NB4 (cell line): Measurements from ENCODE around the gene SIMC1.
"Not testable (repeated sequence)": the region's sequence is repeated elsewhere in the genome, so short reads cannot be mapped to it uniquely, and the experiment has no call there.

Experiments
- DNase-seq: peaks from one replicate; pipeline ENCODE4 v3.0.0; 2010; ENCODE audit warnings: low read depth
- H3K4me3 ChIP-seq: one replicate; pipeline ENCODE4 v1.5.1; 2011; ENCODE audit warnings: mild to moderate bottlenecking, low read depth, low read length, moderate library complexity
- MAX ChIP-seq: IDR thresholded peaks from 2 replicates; pipeline ENCODE4 v1.6.1; 2011; ENCODE audit warnings: low read depth, low read length
- MYC ChIP-seq: IDR thresholded peaks from 2 replicates; pipeline ENCODE4 v1.6.1; 2011; ENCODE audit warnings: low read depth, low read length
- POLR2A ChIP-seq: IDR thresholded peaks from 2 replicates; pipeline ENCODE4 v1.6.1; 2011; ENCODE audit warnings: mild to moderate bottlenecking; ENCODE audit not compliant: insufficient read length; ENCODE audit errors: extremely low read depth
- TF ChIP-seq, protein P1 (sequence below): IDR thresholded peaks from one replicate; pipeline ENCODE4 v1.5.1; 2012; ENCODE audit warnings: low read depth, low read length

SIMC1 gene

DNA sequence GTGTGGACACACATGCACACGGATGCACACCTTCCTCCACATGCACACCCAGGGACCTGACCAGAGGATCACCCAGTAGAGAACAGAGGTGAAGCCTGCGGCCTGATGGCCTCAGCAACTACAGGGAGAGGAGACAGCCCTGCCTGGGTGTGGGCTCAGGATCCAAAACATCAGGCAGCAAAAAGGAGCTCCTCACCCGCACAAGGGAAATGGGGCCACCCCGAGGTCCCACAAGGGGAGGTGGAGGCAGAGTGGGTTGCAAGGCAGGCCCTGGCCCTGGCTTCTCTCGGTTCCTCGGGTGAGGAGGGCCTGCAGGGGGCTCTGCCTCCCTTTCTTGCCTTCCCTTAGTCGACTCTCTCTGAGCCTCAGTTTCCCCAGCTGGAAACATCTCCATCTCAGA, 41.4 kb upstream of the SIMC1 start:
- not testable (repeated sequence) for H3K4me3 ChIP-seq, DNase-seq

- not testable (repeated sequence) for H3K4me3 ChIP-seq, DNase-seq
These were observed 40.9 kb upstream of the SIMC1 start for GRCh38 chr5:176197234-176197858.

DNA sequence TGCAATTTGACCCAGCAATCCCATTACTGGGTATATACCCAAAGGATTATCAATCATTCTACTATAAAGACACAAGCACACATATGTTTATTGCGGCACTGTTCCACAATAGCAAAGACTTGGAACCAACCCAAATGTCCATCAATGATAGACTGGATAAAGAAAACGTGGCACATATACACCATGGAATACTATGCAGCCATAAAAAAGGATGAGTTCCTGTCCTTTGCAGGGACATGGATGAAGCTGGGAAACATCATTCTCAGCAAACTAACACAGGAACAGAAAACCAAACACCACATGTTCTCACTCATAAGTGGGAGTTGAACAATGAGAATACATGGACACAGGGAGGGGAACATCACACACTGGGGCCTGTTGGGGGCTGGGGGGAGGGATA, 39.9 kb upstream of the SIMC1 start:
- DNase-seq, H3K4me3 ChIP-seq: not testable (repeated sequence)

- DNase-seq: not testable (repeated sequence)
These were observed 39.1 kb upstream of the SIMC1 start for GRCh38 chr5:176198991-176199733.

DNA sequence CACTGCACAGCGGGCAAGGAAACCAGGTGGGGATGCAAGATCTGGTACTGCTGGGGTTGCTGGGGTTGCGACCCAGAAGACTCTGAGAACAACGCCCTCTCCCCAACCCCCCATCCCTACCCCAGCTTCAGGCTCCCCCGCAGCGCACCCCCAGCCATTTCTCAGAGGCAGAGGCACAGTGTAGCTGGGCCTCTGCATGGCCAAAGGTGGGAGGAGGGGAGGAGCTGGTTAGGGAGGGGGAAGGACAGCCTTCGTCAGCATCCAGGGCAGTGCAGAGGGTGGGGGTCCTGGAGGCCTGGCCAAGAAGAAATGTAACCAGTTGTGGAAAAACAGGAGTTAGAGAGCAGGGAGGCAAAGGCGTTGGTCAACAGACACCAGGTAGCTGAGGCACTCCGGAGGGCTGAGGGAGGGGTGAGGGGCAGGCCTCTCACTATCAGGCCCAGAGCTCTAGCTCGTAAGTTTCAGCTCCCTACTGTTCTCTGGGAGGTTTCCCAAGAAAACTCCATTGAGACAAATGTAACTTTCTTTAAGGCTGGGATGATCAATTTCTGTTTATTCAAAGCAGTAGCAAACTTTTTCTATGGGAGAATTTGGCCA, 38.3 kb upstream of the SIMC1 start:
- not testable (repeated sequence) for DNase-seq, H3K4me3 ChIP-seq

More at GRCh38 chr5:176198991-176199733, 39.1 kb upstream of the SIMC1 start:
- not testable (repeated sequence) for H3K4me3 ChIP-seq

DNA sequence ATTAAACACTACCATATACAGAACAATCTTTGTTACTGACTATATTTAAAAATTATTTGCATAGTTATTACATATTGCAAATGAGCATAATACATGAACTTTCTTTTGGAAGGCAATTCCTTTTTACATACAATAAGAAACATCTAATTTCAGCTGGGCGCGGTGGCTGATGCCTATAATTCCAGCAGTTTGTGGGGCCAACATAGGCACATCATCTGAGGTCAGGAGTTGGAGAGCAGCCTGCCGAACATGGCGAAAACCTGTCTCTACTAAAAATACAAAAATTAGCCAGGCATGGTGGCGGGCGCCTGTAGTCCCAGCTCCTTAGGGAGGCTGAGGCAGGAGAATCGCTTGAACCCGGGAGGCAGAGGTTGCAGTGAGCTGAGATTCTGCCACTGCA, 36.4 kb upstream of the SIMC1 start:
- TF ChIP-seq POLR2A (no peak), MYC (no peak), MAX (no peak)
- TF ChIP-seq, protein P1, sequence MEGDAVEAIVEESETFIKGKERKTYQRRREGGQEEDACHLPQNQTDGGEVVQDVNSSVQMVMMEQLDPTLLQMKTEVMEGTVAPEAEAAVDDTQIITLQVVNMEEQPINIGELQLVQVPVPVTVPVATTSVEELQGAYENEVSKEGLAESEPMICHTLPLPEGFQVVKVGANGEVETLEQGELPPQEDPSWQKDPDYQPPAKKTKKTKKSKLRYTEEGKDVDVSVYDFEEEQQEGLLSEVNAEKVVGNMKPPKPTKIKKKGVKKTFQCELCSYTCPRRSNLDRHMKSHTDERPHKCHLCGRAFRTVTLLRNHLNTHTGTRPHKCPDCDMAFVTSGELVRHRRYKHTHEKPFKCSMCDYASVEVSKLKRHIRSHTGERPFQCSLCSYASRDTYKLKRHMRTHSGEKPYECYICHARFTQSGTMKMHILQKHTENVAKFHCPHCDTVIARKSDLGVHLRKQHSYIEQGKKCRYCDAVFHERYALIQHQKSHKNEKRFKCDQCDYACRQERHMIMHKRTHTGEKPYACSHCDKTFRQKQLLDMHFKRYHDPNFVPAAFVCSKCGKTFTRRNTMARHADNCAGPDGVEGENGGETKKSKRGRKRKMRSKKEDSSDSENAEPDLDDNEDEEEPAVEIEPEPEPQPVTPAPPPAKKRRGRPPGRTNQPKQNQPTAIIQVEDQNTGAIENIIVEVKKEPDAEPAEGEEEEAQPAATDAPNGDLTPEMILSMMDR: no peak
- no peak for DNase-seq

DNA sequence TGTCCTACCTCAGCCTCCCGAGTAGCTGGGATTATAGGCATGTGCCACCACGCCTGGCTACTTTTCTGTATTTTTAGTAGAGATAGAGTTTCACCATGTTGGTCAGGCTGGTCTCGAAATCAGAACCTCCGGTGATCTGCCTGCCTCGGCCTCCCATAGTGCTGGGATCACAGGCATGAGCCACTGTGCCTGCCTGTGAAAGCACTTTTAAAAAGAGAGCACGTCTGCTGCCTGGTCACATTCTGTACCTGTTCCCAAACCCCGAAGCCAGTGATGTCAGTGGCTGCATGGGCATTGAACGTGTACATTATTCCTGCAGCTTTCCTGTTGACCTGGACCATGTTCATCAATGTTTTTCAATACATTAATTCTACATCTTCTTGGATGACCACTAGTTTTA, 35.1 kb upstream of the SIMC1 start:
- DNase-seq: no peak
- H3K4me3 ChIP-seq: no peak overlapping the region
- TF ChIP-seq MYC (no peak), POLR2A (no peak), MAX (no peak)
- TF ChIP-seq, protein P1: no peak

More for the DNA sequence above, 36.4 kb upstream of the SIMC1 start:
- H3K4me3 ChIP-seq: no peak overlapping the region

DNA sequence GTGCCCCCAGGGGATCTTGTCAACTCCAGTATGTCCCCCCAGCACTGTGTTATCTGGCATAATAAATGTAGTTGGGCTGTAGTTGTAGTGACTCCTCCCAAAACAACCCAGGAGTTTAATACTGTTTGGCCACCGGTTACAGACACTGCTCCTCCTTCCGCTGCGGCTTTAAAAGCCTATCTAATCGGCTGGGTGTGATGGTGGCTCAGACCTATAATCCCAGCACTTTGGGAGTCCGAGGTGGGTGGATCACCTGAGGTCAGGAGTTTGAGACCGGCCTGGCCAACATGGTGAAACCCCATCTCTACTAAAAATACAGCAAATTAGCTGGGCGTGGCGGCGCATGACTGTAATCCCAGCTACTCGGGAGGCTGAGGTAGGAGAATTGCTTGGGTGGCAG, 34.7 kb upstream of the SIMC1 start:
- not testable (repeated sequence) for DNase-seq, H3K4me3 ChIP-seq

GRCh38 chr5:176214466-176215021, 23.7 kb upstream of the SIMC1 start:
- not testable (repeated sequence) for H3K4me3 ChIP-seq, DNase-seq

GRCh38 chr5:176216393-176216916, 21.8 kb upstream of the SIMC1 start:
- not testable (repeated sequence) for H3K4me3 ChIP-seq, DNase-seq

- not testable (repeated sequence) for DNase-seq
These were observed 21.0 kb upstream of the SIMC1 start for GRCh38 chr5:176217188-176217729.

DNA sequence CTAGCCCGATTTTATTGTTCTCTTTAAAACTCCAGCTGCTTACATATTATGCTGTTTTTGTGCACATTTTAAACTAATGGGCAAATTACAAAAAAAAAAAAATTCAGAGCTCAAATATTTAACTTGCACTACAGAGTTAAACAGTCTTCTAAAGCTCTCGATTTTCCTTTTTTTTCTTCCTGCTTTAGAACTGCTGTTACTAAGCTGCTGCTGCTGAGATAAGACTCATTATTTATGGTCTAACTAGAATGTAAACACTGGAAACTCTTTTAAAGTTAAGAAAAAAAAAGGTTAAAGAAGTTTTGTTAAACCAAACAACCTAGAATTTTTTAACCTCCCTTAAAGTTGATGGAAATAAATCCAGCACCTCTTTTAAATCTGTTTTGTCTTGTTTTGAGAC, 20.5 kb upstream of the SIMC1 start:
- not testable (repeated sequence) for DNase-seq, H3K4me3 ChIP-seq

More at GRCh38 chr5:176217188-176217729, 21.0 kb upstream of the SIMC1 start:
- H3K4me3 ChIP-seq: not testable (repeated sequence)

- not testable (repeated sequence) for DNase-seq, H3K4me3 ChIP-seq
These were observed 16.2 kb upstream of the SIMC1 start for GRCh38 chr5:176222006-176222405.

DNA sequence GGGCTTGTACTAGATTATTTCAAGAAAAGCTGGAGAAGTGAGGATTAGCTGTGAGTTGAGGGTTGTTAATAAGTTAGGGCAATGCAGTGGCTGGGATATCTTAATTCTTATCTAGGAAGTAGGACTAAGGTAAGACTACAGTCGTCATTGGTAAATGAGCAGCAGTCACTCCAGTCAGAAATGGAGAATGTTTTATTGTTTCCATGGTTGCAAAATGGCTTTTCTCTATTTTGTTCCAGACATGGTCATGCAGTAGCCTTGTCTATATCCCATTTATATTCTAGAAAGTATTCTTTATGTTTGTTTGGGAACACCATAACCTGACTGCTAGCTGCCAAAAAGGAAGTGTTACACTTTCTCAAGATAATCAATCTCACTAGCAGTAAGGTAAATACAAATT, 9.9 kb upstream of the SIMC1 start:
- DNase-seq, H3K4me3 ChIP-seq: not testable (repeated sequence)

GRCh38 chr5:176233253-176233652, 5.0 kb upstream of the SIMC1 start:
- H3K4me3 ChIP-seq, DNase-seq: not testable (repeated sequence)
